ENCODE results near the gene SLC6A8. TPM values are rescaled to one million over a fixed set of nuclear protein-coding genes. Genes with fewer than 3 reads are reported as not detected.

The SLC6A8 gene
- polyA plus RNA-seq, 1 experiment = 11.9 TPM

DNA sequence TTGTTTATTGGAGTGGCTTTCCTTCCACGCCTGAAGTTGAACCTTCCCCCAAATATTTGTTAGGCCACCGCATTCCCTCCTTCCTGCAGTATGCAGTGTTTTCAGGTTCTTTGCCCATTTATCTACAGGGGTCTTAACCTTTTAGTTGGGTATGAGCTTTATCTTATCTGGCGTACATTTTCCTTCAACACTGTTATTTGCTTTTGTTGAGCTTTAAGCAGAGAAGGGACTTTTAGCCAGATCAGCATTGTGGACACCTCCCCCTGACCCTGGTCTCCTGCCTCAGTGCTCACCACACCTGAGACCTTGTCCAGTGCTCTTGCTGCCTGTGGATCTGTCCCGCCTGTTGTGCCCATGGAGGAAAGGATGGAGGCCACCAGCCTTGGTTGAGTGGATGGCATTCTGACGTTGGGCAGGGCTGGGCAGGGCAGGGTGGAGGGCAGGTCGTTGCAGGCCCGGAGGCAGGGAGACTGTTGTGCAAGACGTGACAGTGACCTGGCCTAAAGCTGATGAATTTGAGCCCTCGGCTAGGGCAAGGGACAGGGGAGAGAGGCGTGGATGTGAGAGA is 41.7 kb upstream of the SLC6A8 start:
- TF ChIP-seq, protein P1, sequence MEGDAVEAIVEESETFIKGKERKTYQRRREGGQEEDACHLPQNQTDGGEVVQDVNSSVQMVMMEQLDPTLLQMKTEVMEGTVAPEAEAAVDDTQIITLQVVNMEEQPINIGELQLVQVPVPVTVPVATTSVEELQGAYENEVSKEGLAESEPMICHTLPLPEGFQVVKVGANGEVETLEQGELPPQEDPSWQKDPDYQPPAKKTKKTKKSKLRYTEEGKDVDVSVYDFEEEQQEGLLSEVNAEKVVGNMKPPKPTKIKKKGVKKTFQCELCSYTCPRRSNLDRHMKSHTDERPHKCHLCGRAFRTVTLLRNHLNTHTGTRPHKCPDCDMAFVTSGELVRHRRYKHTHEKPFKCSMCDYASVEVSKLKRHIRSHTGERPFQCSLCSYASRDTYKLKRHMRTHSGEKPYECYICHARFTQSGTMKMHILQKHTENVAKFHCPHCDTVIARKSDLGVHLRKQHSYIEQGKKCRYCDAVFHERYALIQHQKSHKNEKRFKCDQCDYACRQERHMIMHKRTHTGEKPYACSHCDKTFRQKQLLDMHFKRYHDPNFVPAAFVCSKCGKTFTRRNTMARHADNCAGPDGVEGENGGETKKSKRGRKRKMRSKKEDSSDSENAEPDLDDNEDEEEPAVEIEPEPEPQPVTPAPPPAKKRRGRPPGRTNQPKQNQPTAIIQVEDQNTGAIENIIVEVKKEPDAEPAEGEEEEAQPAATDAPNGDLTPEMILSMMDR (IDR thresholded peaks at IDR 0.05; ENCODE audit: insufficient read depth, low read depth, low read length) = no peak
- POLR2A ChIA-PET = no interaction called here
- H3K27me3 ChIP-seq (ENCODE audit: control insufficient read depth, insufficient read depth, low read length) = peaks cover 28% of the 10 kb centered on the region
- DNase-seq (ENCODE audit: low read depth) = no peak
- no peak overlapping the region for H3K4me3 ChIP-seq (ENCODE audit: low read depth, low read length)
- CTCF ChIA-PET = interaction anchor here (1.0 to 2.1 kb wide), 5 partner anchors 10 to 92 kb away, joined by 3 to 7 read pairs (median 3); no protein-coding TSS in a partner anchor
- H3K36me3 ChIP-seq (ENCODE audit: control insufficient read depth, insufficient read depth, low read length) = no peaks in the 10 kb centered on the region

DNA sequence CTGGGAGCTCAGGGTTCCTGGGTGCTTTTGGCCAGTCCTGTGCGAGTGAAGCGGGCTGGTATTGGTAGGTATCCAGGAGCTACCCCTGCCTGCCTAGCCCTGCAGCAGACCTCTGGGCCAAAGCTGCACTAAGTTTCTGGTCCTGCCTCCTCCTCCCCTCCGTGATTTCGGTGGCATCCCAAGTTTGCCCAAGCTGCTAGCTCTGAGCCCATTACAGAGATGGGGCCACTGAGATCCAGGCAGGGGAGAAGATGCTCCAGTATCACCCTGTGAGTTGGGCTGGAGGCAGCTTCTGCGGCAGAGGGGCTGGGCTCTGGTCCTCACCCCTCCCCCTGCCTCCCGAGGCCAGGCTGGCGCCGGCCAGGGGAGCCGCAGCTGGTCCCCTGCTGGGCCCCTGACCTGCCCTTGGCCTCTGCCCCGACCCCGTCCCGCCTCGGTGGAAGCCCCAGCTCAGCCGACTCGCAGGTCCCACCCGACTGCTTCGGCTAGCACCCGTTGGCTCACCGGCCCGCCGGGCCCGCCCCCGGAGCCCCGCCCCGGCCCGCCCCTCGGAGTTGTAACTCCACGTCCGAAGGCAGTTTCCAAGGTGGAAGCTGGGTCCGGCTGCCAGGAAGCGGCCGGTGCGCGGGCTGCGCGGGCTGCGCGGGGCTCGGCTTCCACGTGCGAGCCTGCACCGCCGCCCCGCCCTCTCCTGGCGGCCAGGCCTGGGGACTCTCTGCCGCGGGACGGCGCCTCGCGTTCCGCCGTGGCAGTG is 40.9 kb upstream of the SLC6A8 start, which contains the start of gene DUSP9:
TSS of gene DUSP9 (plus strand) at position 584 of the 754 bp plus-strand sequence. CDS start 751 bp downstream, outside the sequence.
- H3K27me3 ChIP-seq (ENCODE audit: control insufficient read depth, insufficient read depth, low read length) = peaks cover 24% of the 10 kb centered on the region
- CTCF ChIA-PET = interaction anchor here (0.6 to 2.1 kb wide), 5 partner anchors 11 to 107 kb away, joined by 3 to 8 read pairs (median 3); no protein-coding TSS in a partner anchor
- POLR2A ChIA-PET = no interaction called here
- TF ChIP-seq, protein P1 (IDR thresholded peaks at IDR 0.05; ENCODE audit: insufficient read depth, low read depth, low read length) = no peak
- no peak within 1 kb of the TSS for H3K4me3 ChIP-seq (ENCODE audit: low read depth, low read length)
- DNase-seq (ENCODE audit: low read depth) = no peak
- no peaks in the 10 kb centered on the region for H3K36me3 ChIP-seq (ENCODE audit: control insufficient read depth, insufficient read depth, low read length)

- H3K4me3 ChIP-seq (ENCODE audit: low read depth, low read length) = no peak overlapping the region
- no peaks in the 10 kb centered on the region for H3K36me3 ChIP-seq (ENCODE audit: control insufficient read depth, insufficient read depth, low read length)
- ChIA-PET POLR2A (no interaction called here), CTCF (interaction anchor here (0.6 to 2.1 kb wide), 4 partner anchors 10 to 122 kb away, joined by 3 to 10 read pairs (median 6); no protein-coding TSS in a partner anchor)
- TF ChIP-seq, protein P1 (IDR thresholded peaks at IDR 0.05; ENCODE audit: insufficient read depth, low read depth, low read length) = no peak
- H3K27me3 ChIP-seq (ENCODE audit: control insufficient read depth, insufficient read depth, low read length) = peaks cover 24% of the 10 kb centered on the region
- DNase-seq (ENCODE audit: low read depth) = no peak
Observed at GRCh38 chrX:153647461-153648357, 40.0 kb upstream of the SLC6A8 start.

GRCh38 chrX:153648358-153649177 is 39.2 kb upstream of the SLC6A8 start:
- ChIA-PET CTCF (interaction anchor here (0.7 to 2.1 kb wide), 5 partner anchors 13 to 123 kb away, joined by 3 to 10 read pairs (median 4); no protein-coding TSS in a partner anchor), POLR2A (no interaction called here)
- H3K27me3 ChIP-seq (ENCODE audit: control insufficient read depth, insufficient read depth, low read length) = peaks cover 18% of the 10 kb centered on the region
- DNase-seq (ENCODE audit: low read depth) = no peak
- no peaks in the 10 kb centered on the region for H3K36me3 ChIP-seq (ENCODE audit: control insufficient read depth, insufficient read depth, low read length)
- TF ChIP-seq, protein P1 (IDR thresholded peaks at IDR 0.05; ENCODE audit: insufficient read depth, low read depth, low read length) = no peak
- no peak overlapping the region for H3K4me3 ChIP-seq (ENCODE audit: low read depth, low read length)

All from BJ (cell line).